Eye (tissue), 1 donor: ENCODE data around the gene ZDBF2.
"Not testable (repeated sequence)": the region's sequence is repeated elsewhere in the genome, so short reads cannot be mapped to it uniquely, and the experiment has no call there.

ENCODE experiments used
- DNase-seq: peaks from one replicate; pipeline ENCODE4 v3.0.0-alpha.2; 2015

ZDBF2 gene

DNA sequence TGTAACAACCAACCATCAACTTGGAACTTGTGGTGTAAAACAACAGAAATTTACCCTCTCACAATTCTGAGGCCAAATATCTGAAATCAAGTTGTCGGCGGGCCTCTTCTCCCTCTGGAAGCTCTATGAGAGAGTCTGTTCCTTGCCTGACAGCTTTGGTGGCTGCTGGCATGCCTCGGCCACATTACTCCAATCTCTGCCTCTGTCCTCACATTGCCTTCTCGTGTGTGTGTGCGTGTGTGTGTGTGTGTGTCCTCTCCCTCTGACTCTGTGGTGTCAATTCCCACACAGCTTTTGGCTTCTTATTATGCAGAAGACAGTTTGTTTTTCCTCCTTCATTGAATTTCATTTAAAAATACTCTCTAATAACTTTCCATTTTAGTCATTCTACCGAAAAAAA lies 50.4 kb downstream of the ZDBF2 start:
- DNase-seq = no peak

DNA sequence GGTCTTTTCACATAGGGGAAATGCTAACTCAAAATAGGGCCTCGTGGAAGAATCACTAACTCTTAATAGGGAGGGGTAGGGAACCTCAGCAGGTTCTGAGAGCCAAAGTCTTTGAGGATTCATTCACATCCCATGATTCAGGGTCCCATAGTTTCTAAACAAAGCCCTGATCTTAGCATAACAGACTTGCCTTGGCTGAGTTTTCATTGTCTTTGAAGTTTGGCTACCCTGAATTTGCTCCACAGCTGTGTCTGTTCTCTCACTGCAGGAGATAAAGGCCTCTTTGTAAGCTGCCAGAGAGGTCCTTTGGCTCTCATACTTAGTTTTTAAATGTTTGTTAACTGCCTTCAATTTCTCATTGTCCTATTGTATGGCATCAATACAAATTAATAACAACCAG lies 54.5 kb downstream of the ZDBF2 start:
- peak; percentile 35 for DNase-seq

DNA sequence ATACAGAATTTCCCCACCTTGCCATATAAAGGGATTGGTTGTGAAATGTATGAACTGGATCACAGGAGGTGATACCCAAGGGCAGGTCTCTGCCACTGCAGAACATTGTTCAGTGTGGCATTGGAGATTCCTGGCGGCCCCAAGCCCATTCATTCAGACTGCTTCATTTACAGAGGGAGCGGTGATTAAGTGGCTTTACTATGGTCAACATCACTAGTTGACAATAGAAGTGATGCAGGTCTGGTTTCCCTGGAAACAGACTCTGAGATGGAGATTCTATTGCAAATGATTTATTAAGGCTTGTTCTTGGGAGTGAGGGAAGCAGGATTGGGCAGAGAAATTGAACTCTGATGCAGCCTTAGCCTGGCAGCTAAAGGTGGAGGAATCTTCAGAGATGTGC lies 62.4 kb downstream of the ZDBF2 start:
- peak; percentile 9 for DNase-seq

DNA sequence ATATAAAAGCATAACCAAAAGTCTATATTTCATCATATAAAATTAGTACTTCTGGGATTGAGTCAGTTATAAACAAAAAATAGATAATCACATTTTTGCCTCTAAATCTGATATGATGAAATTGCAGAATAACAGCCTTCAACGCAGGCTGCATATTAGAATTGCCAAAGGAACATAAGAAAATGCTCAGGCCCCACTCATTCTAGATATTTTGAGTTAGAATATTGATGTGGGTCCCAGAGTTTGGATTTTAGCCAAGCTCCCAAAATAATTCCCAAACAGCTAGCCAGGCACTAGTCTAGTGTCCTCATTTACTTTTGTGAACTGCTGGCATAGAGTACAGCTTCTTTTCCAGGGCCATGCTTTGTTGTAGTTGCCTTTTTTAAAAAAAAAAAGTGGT lies 63.5 kb downstream of the ZDBF2 start:
- DNase-seq = no peak

DNA sequence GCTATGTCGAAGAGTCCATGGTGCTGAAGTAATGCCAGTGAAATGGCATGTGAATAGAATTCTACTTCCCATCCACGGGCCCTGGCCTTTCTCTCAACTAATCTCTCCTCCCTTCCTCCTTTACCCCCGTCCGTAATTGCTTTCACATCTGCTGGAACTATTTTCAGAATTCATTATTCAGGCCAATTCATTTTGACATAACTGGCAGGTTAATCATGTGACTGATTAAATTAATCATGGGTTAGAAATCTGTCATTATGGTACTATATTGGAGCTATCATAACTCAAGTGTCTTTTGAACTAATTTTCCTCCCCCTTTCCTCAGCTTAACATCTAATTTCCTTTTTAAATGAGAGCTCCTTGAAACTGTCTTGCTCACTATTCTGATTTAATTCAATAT lies 66.9 kb downstream of the ZDBF2 start:
- peak; percentile 59 for DNase-seq

DNA sequence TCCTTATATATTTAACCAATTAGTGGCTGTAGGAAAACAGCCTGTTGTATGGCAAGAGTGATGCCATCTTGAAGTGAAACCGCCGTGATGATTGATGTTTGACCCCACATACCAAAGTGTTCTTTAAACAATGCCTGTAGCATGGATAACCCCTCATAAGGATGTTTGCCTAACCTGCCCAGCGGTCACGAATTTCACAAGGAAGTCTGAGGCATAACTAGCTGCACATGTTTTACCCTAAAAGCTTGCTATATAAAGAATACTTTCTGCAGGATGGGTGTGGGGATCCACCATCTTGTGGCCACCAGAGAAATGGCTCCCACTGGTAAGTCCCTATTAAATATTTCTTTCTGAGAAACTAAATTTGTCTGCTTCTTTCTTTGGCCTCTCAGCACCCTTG lies 68.7 kb downstream of the ZDBF2 start:
- no peak for DNase-seq

DNA sequence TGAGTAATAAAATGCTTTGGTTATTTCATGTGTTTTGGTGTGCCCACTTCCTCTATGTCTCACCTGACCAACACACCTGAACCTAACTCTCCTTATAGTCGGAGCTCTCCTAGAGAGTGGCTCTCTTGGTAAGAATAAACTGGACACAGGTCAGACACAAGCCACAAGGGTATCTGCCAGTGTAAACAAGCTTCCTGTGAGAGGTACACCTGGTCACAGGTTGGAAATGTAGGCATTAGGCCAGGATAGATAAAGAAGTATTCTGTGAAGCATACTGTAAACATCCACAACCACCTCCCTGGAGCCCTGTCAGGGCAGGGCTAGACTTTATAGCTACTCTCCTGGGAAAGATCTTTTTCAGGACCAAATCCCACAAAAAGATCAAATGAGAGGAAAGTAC lies 69.4 kb downstream of the ZDBF2 start:
- no peak for DNase-seq

DNA sequence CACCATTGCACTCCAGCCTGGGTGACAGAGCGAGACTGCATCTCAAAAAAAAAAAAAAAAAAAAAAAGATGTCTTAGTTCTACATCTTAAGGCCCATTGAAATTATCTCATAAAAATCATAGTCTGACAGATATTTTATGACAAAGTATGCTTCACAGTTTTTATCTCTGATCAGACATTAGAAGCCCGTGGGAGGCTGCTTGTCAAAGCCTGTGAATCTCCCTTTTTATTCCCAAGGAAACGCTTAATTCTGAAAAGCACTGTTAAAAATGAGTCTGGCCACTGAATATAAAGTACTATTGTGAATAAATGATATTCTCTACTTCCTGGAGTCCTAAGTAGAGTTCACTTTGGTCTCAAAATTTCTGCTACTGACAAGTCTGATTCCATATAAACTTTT lies 71.1 kb downstream of the ZDBF2 start:
- no peak for DNase-seq

DNA sequence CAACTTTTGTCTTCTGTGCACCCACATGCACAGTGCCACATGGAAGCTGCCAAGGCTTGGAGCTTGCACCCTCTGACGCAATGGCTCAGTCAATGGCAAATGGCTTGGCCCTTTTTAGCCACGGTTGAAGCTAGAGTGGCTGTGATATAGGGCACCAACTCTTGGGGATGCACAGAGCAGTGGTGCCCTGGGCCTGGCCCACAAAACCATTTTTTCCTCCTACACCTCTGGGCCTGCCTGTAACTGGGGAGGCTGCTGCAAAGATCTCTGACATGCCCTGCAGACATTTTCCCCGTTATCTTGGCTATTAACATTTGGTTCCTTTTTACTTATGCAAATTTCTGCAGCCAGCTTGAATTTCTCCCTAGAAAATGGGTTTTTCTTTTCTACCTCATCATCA lies 74.9 kb downstream of the ZDBF2 start:
- DNase-seq = no peak

DNA sequence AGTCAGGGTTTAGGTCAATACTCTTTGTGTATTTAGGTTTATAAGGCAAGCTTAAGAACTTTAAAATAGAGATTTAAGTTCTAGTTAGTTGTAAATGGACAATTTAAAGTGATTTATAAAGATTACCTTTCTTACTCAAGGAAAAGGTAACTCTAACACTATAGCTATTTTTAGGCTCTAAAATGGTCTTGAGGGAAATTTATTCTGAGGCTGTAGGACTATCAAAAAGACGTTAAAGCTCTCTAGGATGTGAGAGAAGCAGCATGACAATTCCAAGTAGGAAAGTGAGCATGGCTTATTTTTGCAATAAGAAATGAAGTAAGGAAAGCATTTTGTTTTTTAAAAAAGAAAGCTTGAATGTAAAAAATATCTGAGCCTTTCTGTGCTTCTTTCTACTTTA lies 78.1 kb downstream of the ZDBF2 start:
- DNase-seq = no peak

DNA sequence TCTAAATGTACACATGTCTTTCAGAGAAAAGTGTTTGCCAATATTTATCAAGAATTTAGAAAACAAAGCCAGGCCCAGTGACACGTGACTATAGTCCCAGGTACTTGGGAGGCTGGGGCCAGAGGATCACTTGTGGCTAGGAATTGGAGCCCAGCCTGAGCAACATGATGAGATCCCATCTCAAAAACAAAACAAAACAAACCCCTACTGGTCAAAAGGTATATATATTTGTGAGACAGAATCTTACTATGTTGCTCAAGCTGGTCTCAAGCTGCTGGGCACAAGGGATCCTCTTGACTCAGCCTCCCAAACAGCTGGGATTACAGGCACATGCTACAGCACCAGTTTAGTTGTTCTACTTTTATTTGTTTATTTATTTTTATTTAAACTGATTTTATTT lies 79.2 kb downstream of the ZDBF2 start:
- no peak for DNase-seq

DNA sequence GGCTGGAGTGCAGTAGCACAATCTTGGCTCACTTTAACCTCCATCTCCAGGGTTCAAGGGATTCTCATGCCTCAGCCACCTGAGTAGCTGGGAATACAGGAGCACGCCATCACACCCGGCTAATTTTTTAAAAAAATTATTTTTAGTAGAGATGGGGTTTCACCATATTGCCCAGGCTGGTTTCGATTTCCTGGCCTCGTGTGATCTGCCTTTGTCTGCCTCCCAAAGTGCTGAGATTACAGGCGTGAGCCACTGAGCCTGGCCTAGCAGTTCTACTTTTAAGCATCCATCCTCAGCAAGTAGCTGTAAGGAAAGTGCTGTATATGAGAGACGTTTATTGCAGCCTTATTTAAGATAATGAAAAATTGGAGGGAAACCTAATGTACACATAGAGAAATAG lies 79.7 kb downstream of the ZDBF2 start:
- DNase-seq = no peak

DNA sequence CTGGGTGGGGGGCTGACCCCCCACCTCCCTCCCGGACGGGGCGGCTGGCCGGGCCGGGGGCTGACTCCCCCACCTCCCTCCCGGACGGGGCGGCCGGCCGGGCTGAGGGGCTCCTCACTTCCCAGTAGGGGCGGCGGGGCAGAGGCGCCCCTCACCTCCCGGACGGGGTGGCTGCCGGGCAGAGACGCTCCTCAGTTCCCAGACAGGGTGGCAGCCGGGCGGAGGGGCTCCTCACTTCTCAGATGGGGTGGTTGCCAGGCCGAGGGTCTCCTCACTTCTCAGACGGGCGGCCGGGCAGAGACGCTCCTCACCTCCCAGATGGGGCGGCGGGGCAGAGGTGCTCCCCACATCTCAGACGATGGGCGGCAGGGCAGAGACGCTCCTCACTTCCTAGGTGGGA lies 82.4 kb downstream of the ZDBF2 start:
- not testable (repeated sequence) for DNase-seq

DNA sequence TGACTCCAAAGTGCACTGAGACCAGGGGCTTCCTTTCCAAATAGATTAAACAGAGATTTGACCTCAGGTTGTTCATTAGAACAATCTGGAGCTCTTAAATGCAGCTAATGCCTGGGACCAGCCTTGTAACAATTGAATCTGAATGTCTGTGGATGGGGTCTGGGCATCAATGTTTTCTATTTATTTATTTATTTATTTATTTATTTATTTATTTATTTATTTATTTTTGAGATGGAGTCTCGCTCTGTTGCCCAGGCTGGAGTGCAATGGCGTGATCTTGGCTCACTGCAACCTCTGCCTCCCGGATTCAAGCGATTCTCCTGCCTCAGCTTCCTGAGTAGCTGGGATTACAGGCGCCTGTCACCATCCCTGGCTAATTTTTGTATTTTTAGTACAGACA lies 86.4 kb downstream of the ZDBF2 start:
- DNase-seq = not testable (repeated sequence)

DNA sequence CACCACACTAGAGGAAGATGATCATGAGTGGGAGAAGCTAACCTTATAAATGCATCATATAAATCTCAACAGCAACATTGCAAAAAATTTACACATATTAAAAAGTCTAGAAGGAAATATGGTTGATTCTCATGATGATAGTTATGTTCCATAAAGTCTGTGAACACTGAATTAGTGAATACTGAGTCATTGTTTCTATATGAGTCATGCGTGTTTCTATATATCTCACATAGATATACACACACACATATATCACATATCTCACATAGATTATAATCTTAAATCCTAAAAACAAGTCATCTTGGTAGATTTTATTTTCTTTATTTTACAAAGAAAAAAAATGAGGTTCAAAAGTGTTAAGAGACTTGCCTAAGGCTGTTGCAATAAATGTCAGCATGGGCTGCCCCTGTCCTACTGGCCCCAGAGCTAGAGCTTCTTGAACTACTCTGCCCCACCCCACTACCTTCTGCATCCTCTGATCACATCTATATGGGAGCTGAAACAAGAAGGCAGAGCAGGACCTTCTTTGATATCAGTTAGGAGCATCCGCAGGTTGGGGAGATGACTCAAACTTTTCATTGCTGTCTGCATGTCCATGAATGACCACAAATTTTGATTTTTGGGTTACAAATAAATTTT lies 87.1 kb downstream of the ZDBF2 start:
- no peak for DNase-seq
